ENCODE results near the gene SFXN5. TPM values are rescaled to one million over a fixed set of nuclear protein-coding genes. Genes with fewer than 3 reads are reported as not detected.

The SFXN5 gene
- total and polyA plus RNA-seq, 2 of the 4 experiments (the other 2 are of a cell fraction), result 8.6 to 17.0 TPM

DNA sequence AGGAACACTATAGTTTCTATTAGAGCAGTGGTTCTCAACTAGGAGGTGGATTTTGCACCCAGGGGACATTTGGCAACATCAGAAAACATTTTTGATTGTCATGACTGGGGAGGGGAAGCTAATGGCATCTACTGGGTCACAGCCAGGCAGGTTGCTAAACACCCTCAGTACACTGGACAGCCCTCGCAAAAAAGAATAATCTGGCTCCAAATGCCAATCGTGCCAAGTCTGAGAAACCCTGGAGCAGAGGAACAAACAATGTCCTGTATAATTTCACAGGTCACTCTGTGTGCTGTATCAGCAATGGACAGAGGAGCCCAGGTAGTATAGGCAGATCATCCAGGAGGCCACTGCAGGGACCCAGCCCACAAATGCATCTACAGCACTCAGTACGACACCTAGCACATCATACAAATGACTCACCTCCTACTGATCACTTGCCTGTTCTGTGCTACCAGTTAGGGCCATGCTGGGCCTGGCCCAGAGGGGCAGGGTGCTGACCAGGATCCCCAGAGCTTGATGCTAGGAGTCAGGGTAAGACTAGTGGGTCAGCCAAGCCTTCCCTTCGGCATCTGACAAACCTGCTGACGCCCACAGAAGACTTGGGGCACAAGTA is 37.6 kb downstream of the SFXN5 start:
- intact Hi-C loops (cut with micrococcal nuclease), result no loop called here

More for the DNA sequence above, 37.6 kb downstream of the SFXN5 start:
- H3K4ac ChIP-seq (ENCODE audit: low read depth, low read length), result no peak overlapping the region
- ChIA-PET POLR2A (ENCODE audit: unreplicated experiment) (no interaction called here), CTCF (no interaction called here)
- TF ChIP-seq BHLHE40 (IDR thresholded peaks at IDR 0.05; ENCODE audit: low read depth, low read length) (no peak), MAZ (IDR thresholded peaks at IDR 0.05; ENCODE audit: borderline replicate concordance, low read depth, low read length) (no peak), MXI1 (IDR thresholded peaks at IDR 0.05; ENCODE audit: borderline replicate concordance, low read depth, low read length) (no peak), RFX5 (IDR thresholded peaks at IDR 0.05; ENCODE audit: low read depth, low read length) (no peak), RAD21 (IDR thresholded peaks at IDR 0.05; ENCODE audit: low read length) (no peak), CHD1 (IDR thresholded peaks at IDR 0.05; ENCODE audit: low read depth, low read length) (no peak)
- H4K91ac ChIP-seq (ENCODE audit: insufficient read depth, low read depth, low read length), result no peak overlapping the region
- H2BK15ac ChIP-seq (ENCODE audit: low read depth, low read length), result no peak overlapping the region
- no peaks in the 10 kb centered on the region for H3K4me1 ChIP-seq (ENCODE audit: control insufficient read depth, insufficient read depth, low read length)
- no peak overlapping the region for H2BK120ac ChIP-seq (ENCODE audit: low read depth, low read length)
- H2AK9ac ChIP-seq (replicated peaks; ENCODE audit: low read depth, low read length, poor library complexity), result no peak overlapping the region
- WGBS, 2 experiments (ENCODE audit: extremely low coverage in 2 of 2, insufficient read length in 1 of 2), result 96% methylated on average over 3 of the region's 5 CpGs; no CpG with 5 or more reads in 1 of the 2 experiments
- H2AK5ac ChIP-seq (ENCODE audit: low read depth, low read length), result no peak overlapping the region
- H4K5ac ChIP-seq (ENCODE audit: low read depth, low read length), result no peak overlapping the region
- peaks cover 5% of the 10 kb centered on the region for H3K36me3 ChIP-seq (ENCODE audit: control insufficient read depth, insufficient read depth, low read length)
- no peaks in the 10 kb centered on the region for H3K27me3 ChIP-seq (ENCODE audit: control insufficient read depth, insufficient read depth, low read length)
- no peak overlapping the region for H3K27ac ChIP-seq (ENCODE audit: insufficient read depth, low read length)
- H3K79me1 ChIP-seq (ENCODE audit: low read depth in 1 of 2, low read length in 2 of 2), result peaks cover 3 to 10% of the 10 kb centered on the region in 2 experiments; a peak in 2 of 4 replicates
- no peaks in the 10 kb centered on the region; the same call in none of the 2 replicates for H4K20me1 ChIP-seq (ENCODE audit: insufficient read depth, low read length)
- no peak overlapping the region for H3K23ac ChIP-seq (ENCODE audit: low read depth, low read length)
- H2BK20ac ChIP-seq (ENCODE audit: low read depth, low read length), result no peak overlapping the region
- H3K18ac ChIP-seq (ENCODE audit: low read depth, low read length), result no peak overlapping the region
- no peak overlapping the region for H4K8ac ChIP-seq (ENCODE audit: low read depth in 2 of 2, low read length in 2 of 2)
- no peak overlapping the region for H2BK5ac ChIP-seq (ENCODE audit: low read depth, low read length, poor library complexity, severe bottlenecking)
- no peak overlapping the region for H2AFZ ChIP-seq (replicated peaks; ENCODE audit: low read length, poor library complexity)
- H3K9me3 ChIP-seq (ENCODE audit: control insufficient read depth, insufficient read depth, low read length), result no peaks in the 10 kb centered on the region
- in situ Hi-C loops (cut with MboI; ENCODE audit: low sequenced_read_pairs) (no loop called here), dilution Hi-C loops (cut with HindIII; ENCODE audit: low sequenced_read_pairs, unreplicated experiment) (no loop called here)
- DNase-seq (no peak), ATAC-seq (ENCODE audit: low read depth) (peak; percentile 40)
- no peak overlapping the region for H3K4me3 ChIP-seq (ENCODE audit: insufficient read depth, low read depth, low read length)
- no peak overlapping the region for H3K9ac ChIP-seq (ENCODE audit: low read depth, low read length)
- no peak overlapping the region for H3K4me2 ChIP-seq (ENCODE audit: low read depth, low read length)
- no TSS peak for BruUV-seq (replicated peaks)
- H3K14ac ChIP-seq (replicated peaks; ENCODE audit: low read depth, low read length), result no peak overlapping the region
- no peak overlapping the region for H3K56ac ChIP-seq (ENCODE audit: extremely low read depth, insufficient read depth, low read length)
- peaks cover 9% of the 10 kb centered on the region; the same call in 1 of the 2 replicates for H3K9me1 ChIP-seq (ENCODE audit: insufficient read depth, low read length)

Data from IMR-90 (cell line).